ENCODE results near the gene GNG7. TPM values are rescaled to one million over a fixed set of nuclear protein-coding genes. Genes with fewer than 3 reads are reported as not detected.

Gene GNG7
- total RNA-seq, 1 donor from 2014 or later = 0.06 TPM

DNA sequence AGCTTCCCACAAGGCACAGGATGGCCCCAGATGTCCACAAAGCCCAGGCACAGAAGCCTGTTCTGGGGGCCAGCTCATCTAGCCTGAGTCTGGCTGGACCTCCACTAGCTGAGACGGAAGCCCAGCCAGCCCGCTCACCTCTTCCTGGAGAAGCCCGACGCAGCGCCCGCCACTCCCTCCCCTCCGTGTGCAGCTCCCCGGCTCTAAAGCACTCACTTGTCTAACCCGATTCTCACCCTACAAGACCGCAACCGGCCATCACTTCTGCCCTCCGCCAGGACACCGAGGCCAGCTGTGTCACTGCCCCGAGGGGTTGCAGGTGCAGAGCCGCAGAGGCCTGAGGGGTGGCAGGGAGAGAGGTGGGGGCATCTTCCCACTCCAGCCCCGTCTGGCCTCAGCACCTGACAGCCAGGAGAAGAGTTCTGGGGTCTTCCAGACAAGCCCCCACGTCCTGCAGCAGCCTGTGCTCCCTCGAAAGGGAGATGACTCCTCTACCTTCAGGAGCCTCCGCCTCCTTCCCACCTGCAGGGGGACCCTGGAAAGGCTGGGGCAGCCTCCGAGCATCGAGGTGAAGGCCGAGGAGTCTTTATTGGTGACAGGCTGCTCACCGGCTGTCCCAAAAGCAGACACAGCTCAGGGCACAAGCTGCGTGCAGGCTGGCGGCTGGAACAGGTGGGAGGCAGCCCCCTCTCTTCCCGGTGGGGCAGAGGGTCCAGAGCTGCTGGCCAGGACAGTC, 24.6 kb upstream of the GNG7 start:
- no peak for DNase-seq (ENCODE audit: low read depth)
- TF ChIP-seq, protein P1, sequence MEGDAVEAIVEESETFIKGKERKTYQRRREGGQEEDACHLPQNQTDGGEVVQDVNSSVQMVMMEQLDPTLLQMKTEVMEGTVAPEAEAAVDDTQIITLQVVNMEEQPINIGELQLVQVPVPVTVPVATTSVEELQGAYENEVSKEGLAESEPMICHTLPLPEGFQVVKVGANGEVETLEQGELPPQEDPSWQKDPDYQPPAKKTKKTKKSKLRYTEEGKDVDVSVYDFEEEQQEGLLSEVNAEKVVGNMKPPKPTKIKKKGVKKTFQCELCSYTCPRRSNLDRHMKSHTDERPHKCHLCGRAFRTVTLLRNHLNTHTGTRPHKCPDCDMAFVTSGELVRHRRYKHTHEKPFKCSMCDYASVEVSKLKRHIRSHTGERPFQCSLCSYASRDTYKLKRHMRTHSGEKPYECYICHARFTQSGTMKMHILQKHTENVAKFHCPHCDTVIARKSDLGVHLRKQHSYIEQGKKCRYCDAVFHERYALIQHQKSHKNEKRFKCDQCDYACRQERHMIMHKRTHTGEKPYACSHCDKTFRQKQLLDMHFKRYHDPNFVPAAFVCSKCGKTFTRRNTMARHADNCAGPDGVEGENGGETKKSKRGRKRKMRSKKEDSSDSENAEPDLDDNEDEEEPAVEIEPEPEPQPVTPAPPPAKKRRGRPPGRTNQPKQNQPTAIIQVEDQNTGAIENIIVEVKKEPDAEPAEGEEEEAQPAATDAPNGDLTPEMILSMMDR (conservative IDR thresholded peaks at IDR 0.05; ENCODE audit: low read depth, low read length) = no peak
- no peak overlapping the region for H3K4me3 ChIP-seq (ENCODE audit: low read depth, low read length)

DNA sequence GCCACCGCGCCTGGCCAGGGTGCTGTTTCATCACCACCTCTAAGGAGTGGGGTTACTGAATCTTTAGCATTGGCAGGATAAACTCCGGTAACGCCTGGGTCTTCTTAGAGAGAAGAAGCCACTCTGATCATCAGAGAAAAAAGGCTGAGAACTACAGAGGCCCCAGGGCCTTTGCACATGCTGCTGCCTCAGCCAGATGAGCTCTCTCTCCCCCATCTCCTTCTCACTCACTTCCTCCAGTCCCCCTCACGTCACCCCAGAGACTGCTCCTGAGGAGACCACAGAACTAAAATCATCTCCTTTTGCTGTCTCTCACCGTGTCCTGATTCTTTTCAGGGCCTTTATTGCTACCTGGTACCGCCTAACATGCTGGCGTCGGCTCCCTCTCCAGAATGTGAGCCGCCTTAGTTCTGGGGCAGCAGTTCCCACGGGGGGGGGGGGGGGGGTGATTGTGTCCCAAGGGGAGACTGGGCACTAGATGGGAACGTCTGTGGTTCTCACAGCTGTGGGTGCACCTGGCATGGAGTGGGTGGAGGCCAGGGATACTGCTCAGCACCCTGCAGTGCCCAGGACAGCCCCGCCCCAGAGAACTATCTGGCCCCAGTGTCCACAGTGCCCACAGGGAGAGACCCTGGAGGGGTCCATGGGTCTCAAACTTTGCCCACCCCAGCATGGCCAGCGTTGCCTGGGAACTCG, 23.8 kb upstream of the GNG7 start:
- DNase-seq (ENCODE audit: low read depth) = no peak
- TF ChIP-seq, protein P1 (conservative IDR thresholded peaks at IDR 0.05; ENCODE audit: low read depth, low read length) = no peak

DNA sequence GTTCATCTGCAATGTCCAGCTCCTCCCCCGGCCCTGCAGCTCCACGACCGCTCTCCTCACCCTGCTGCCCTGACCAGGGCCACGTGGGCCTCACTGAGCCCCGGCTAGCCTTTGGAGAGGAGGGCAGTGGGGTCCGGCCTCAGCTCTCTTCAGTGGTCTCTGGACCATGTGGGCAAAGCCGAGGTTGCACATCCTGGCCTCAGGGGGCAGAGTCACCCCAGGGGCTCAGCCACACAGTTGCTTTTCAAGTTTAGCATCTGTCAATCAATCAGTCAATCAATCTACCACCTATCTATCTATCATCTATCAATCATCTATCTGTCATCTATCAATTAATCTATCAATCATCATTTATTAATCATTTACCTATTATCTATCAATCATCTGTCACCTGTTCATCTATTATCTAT, 21.7 kb upstream of the GNG7 start:
- no peak for DNase-seq (ENCODE audit: low read depth)
- TF ChIP-seq, protein P1 (conservative IDR thresholded peaks at IDR 0.05; ENCODE audit: low read depth, low read length) = peak; percentile 32
- no peak overlapping the region for H3K4me3 ChIP-seq (ENCODE audit: low read depth, low read length)

More for the DNA sequence above, 23.8 kb upstream of the GNG7 start:
- no peak overlapping the region for H3K4me3 ChIP-seq (ENCODE audit: low read depth, low read length)

DNA sequence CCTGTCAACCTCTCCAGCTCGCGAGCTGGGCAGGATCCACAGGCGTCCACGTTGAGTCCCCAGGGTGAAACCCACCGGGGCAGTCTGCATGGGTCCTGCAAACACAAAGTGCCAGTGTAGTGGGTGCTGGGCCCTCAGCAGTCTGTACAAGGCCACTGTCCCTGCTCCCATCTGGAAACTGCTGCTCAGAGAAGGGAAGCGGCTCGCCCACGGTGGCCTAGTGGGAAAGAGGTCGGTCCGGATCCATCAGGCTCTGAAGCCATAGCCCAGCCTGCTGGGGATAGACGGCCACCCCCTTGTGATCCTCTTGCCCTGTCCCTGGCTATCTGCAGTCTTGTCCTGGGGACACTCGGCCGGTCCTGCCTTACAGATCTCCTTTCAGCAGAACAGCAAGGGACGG, 21.3 kb upstream of the GNG7 start:
- TF ChIP-seq, protein P1 (conservative IDR thresholded peaks at IDR 0.05; ENCODE audit: low read depth, low read length) = no peak
- DNase-seq (ENCODE audit: low read depth) = no peak
- H3K4me3 ChIP-seq (ENCODE audit: low read depth, low read length) = no peak overlapping the region

DNA sequence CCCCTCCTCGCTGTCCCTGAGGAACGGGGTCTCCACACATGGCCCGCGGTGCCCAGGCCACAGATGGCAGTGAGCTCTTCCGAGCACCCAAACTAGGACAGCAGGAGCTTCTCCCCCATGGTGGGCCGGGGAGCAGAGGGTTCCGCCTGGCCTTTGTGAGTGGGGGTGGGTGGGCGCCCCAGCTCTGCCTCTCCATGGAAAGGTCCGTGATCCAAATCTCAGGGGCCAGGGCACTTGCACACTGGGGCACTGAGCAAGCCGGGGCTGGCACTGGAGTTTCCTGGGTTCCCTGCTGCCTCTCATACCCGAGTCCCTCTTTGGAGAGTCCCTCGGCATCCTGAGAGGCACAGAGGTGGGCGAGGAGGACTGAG, 20.8 kb upstream of the GNG7 start:
- DNase-seq (ENCODE audit: low read depth) = no peak
- TF ChIP-seq, protein P1 (conservative IDR thresholded peaks at IDR 0.05; ENCODE audit: low read depth, low read length) = no peak
- H3K4me3 ChIP-seq (ENCODE audit: low read depth, low read length) = no peak overlapping the region

DNA sequence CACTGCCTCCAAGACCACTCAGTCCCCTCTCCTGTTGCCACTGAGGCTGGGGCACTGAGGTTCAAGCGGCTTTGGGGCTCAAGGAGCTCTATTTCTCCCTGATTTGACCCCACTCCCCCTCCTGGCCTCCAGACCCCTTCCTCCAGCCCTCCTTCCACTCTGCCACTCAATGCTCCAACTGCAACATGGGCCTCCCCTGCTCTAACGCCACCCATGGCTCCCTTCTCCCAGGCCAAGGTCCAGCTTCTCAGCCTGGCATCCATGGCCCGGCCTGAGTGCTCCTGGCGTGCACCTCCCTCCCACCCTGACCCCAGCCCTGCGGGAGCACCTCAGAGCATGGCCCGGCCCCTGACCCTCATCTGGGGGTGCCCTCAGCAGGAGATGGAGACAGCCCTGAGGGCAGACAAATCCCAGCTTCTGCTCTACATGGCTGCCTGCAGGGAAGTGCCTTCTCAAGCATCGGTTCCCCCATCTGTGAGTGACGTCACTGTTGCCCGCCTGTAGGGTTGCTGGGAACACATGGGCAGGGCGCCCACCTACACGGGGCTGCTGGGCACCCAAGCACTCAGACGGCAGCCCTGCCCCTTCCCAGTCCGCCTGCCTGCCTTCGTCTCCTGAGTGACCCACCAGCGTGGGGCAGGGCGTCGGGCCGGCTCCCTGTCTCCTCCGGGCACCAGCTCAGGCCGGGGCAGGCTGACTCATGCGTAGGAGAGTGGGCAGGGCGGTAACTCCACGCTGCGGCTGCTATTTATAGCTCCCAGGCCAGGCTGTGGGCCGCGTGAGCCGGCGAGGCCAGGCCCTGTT, 20.2 kb upstream of the GNG7 start:
- TF ChIP-seq, protein P1 (conservative IDR thresholded peaks at IDR 0.05; ENCODE audit: low read depth, low read length) = no peak
- no peak overlapping the region for H3K4me3 ChIP-seq (ENCODE audit: low read depth, low read length)
- DNase-seq (ENCODE audit: low read depth) = no peak

Measured in epithelial cell of proximal tubule (primary cell).